Adrenal gland (tissue), 5 donors: Measurements from ENCODE around the gene RAB1B.

Source experiments
- CTCF ChIP-seq, 6 experiments: fragments of 450-650 bp in 4 of 6; fragments of 200-600 bp in 2 of 6; sonication (generic) in 1 of 6; IDR thresholded peaks; 1 replicate in 5 of 6; 2 replicates in 1 of 6; pipeline versions ENCODE4 v1.5.1 to v1.8.0; 2016 to 2021; ENCODE audit warnings: antibody characterized with exemption in 6 of 6, mild to moderate bottlenecking in 2 of 6, moderate library complexity in 1 of 6
- POLR2A ChIP-seq, 2 donors: fragments of 450-650 bp; IDR thresholded peaks; one replicate each; pipeline ENCODE4 v1.6.1; 2017; ENCODE audit warnings: antibody characterized with exemption in 2 of 2, mild to moderate bottlenecking in 2 of 2, moderate library complexity in 1 of 2
- donor health status: DM: no; HTN: no; CAD: no.

GRCh38 chr11:66230156-66230555 lies 38.3 kb upstream of the RAB1B start:
- TF ChIP-seq CTCF (IDR thresholded peaks at IDR 0.05) (no peak), POLR2A (IDR thresholded peaks at IDR 0.05) (no peak)
